ENCODE measurements around the gene IQGAP2. TPM values are rescaled to one million over a fixed set of nuclear protein-coding genes. Genes with fewer than 3 reads are reported as not detected.

IQGAP2 gene
- total and polyA plus RNA-seq, 2 of the 8 experiments (the other 6 are each of a cell fraction or from before 2014, with no cell fraction given), result 19.7 to 66.0 TPM

- no peak overlapping the region for H3K4me2 ChIP-seq (ENCODE audit: insufficient read depth in 1 of 2, low read depth in 2 of 2, low read length in 2 of 2)
- H3K27ac ChIP-seq (ENCODE audit: low read depth, low read length), result no peak overlapping the region
- no peak overlapping the region for H2BK5ac ChIP-seq (ENCODE audit: low read depth, low read length)
- no peaks in the 10 kb centered on the region for H3K27me3 ChIP-seq (replicated peaks in 1 of 4; ENCODE audit: control insufficient read depth in 3 of 4, extremely low read depth in 1 of 4, insufficient read depth in 3 of 4, low read length in 3 of 4)
- H3K9ac ChIP-seq (replicated peaks in 1 of 4; ENCODE audit: extremely low read depth in 1 of 4, low read depth in 3 of 4, low read length in 3 of 4), result no peak overlapping the region
- no peak overlapping the region for H2BK15ac ChIP-seq (ENCODE audit: low read length)
- no peak overlapping the region; the same call in 1 of the 2 replicates for H2AFZ ChIP-seq (ENCODE audit: low read length)
- no peak overlapping the region for H2BK12ac ChIP-seq (ENCODE audit: low read depth, low read length)
- no peak overlapping the region for H4K8ac ChIP-seq (ENCODE audit: extremely low read depth, insufficient read depth, low read length)
- no peaks in the 10 kb centered on the region for H4K20me1 ChIP-seq (replicated peaks in 1 of 2; ENCODE audit: control insufficient read depth in 1 of 2, insufficient read depth in 2 of 2, low read length in 2 of 2)
- H3K79me2 ChIP-seq (ENCODE audit: control insufficient read depth in 1 of 2, insufficient read depth in 2 of 2, low read length in 2 of 2), result no peaks in the 10 kb centered on the region
- TF ChIP-seq E2F6 (IDR thresholded peaks at IDR 0.05) (no peak), POU5F1 (IDR thresholded peaks at IDR 0.05; ENCODE audit: low read depth, low read length) (no peak), ATF3 (IDR thresholded peaks at IDR 0.05; ENCODE audit: insufficient read depth, low read depth, low read length) (no peak), RBBP5 (IDR thresholded peaks at IDR 0.05; ENCODE audit: borderline replicate concordance, low read depth, low read length) (no peak), JUND (IDR thresholded peaks at IDR 0.05; ENCODE audit: low read length) (no peak)
- H2AK5ac ChIP-seq (ENCODE audit: low read depth, low read length), result no peak overlapping the region
- no peak overlapping the region for H4K5ac ChIP-seq (ENCODE audit: insufficient read length, low read depth, low read length)
- H3K4me1 ChIP-seq (replicated peaks in 1 of 4; ENCODE audit: control insufficient read depth in 3 of 4, insufficient read depth in 4 of 4, low read length in 3 of 4), result peaks cover 0 to 2% (median 0%) of the 10 kb centered on the region in 4 experiments; a peak in 1 of 7 replicates
- H3K4ac ChIP-seq (replicated peaks; ENCODE audit: insufficient read length, low read depth, low read length), result no peak overlapping the region
- H3K36me3 ChIP-seq (ENCODE audit: control insufficient read depth in 2 of 4, insufficient read depth in 4 of 4, low read length in 3 of 4), result no peaks in the 10 kb centered on the region
- DNase-seq (ENCODE audit: low read depth in 1 of 2, low spot score in 2 of 2) (no peak), FAIRE-seq (no peak)
- POLR2A ChIA-PET (ENCODE audit: partially characterized antibody), result interaction anchor here (1.0 kb wide), 1 partner anchor 12 kb away, joined by 4 read pairs; no protein-coding TSS in a partner anchor
- H3K23ac ChIP-seq (ENCODE audit: insufficient read length), result no peak overlapping the region
- H3K4me3 ChIP-seq (ENCODE audit: extremely low read depth in 1 of 4, insufficient read depth in 2 of 4, low read depth in 3 of 4, low read length in 4 of 4), result no peak overlapping the region
- no peaks in the 10 kb centered on the region for H3K9me3 ChIP-seq (ENCODE audit: insufficient read depth in 2 of 2, low read depth in 1 of 2, low read length in 1 of 2)
- H4K91ac ChIP-seq (replicated peaks; ENCODE audit: insufficient read length, low read length), result no peak overlapping the region
- H3K56ac ChIP-seq (replicated peaks; ENCODE audit: insufficient read length, low read depth, low read length), result no peak overlapping the region
- CTCF ChIA-PET (ENCODE audit: partially characterized antibody), result interaction anchor here (1.0 to 1.1 kb wide), 2 partner anchors 10 to 104 kb away, joined by 3 to 4 read pairs; no protein-coding TSS in a partner anchor
- H3K79me1 ChIP-seq (ENCODE audit: low read depth, low read length), result no peaks in the 10 kb centered on the region
- no peak overlapping the region for H3K18ac ChIP-seq (ENCODE audit: extremely low read depth, low read length)
- no peak overlapping the region for H3K14ac ChIP-seq (ENCODE audit: insufficient read length)
- WGBS, 2 experiments (ENCODE audit: extremely low coverage in 1 of 2, insufficient coverage in 1 of 2, insufficient read length in 1 of 2, insufficient replicate concordance in 2 of 2, low coverage in 1 of 2, low lambda C conversion rate in 2 of 2, missing lambda C conversion rate in 1 of 2), result 87% methylated on average over 5 of the region's 5 CpGs; no CpG with 5 or more reads in 1 of the 2 experiments
- no peaks in the 10 kb centered on the region for H3K23me2 ChIP-seq (ENCODE audit: low read depth, low read length)
- no peak overlapping the region for H2BK20ac ChIP-seq (ENCODE audit: low read length)
- H2BK120ac ChIP-seq (replicated peaks; ENCODE audit: low read depth, low read length), result no peak overlapping the region
These were observed 23.8 kb upstream of the IQGAP2 start for GRCh38 chr5:76379316-76379715.

Data from H1 (cell line).